Measurements from ENCODE around the gene SEMA5A.

Gene SEMA5A

DNA sequence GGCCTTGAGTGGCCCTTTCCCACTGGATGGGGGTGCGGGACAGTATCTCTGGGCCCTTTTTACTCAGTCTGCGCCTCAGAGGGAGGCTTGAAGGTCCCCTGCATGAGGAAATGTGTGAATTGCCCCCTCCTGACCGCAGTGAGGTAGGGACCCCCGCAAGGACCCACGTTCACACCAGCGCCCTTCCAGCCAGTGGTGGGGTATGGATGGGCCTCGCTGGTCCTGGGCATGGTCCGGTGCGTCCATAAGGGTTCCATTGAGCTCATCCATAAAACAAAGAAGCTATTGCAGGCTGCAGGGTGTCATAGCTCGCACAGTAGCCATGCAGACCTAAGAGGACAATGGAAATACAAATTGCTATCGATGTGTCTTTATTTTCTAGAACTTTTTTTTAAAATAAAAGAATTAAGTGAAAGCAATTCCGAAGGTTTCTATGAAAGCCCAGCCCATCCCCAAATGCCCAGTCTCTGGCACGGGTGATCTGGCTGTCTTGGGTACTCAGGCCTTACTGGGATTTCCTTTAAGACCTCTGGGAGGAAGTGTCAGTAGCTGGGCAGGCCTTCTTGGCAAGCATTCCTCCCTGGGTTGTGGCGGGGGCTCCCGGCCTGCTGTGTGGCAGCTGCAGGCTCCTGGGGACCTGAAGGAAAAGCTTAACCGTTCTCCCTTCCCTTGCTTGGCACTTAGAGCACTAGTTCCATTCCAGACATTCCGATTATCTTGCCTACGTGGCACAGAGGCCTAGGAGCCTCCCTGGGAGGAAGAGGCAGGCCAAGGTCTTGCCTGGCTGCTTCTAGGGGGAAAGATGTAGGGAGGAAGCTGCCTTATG, 1.5 kb upstream of the SEMA5A start:
- peak; percentile 88 for DNase-seq

DNA sequence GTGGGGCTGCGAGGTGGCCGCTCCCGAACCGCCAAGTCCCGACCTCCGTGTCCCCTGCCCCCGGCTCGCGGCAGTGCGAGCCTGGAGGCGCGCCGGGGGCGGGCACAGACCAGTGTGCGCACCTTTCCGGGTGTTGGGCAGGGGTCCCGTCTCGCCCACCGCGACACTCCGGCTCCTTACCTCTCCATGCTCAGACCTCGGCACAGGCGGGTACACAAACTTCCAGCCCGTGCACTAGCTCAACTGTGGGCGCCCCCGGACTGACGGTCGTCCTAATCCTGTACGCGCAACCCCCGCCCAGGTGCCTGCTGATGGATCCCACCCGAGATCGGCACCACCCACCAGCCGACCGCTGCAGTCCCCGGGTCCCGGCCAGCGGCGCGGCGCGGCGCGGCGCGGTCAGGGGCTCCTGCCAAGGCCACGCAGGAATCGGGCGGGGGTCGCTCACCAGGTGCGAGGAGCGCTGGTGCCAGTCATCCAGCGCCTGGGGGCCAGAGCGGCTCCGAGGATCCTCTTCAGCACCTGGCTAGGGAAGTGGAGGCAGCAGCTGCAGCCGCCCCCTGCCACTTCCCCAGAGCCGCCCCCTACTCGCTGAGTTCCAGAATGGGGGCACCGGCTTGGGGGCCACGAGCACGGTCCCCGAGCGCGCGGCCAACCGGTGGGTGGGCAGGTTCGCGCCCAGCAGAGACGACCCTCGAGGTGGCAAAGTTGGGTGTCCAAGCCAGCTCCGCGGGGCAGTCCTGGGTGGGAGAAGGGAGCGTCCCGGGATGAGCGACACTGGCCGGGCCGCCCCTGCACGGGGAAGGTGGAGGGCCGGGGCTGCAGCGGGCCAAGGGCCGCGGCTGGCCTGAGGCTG, 511 bp downstream of the SEMA5A start:
- DNase-seq: no peak

DNA sequence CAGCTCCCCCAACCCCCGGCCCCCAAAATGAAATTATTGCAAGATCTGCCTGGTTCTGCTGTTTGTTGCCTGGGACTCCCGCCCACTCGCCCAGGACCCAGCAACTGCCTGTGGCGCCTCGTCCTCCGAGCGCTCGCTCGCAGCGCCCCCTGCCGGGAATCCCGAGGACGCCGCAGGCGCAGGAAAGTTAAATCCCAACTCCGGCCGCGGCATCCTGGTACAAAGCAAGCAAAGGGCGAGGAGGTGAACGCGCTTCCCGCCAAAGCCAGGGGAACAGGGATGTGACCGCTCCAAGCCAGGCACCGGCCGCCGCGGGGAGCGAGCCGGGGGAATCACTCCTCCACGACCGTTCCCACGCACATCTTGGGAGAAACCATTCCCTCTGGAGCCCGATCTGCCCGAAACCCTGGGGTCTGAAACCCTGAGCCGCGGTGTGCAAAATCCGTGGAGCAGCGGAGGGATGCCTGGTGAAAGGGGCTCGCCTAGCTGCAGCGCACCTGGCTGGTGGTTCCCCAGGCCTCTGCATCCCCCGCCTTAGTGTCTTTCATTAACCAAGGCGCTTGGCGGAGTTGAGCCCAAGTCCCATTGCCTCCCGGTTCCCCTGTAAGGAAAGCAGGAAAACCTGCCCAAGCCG, 1.3 kb downstream of the SEMA5A start:
- peak; percentile 75 for DNase-seq

DNA sequence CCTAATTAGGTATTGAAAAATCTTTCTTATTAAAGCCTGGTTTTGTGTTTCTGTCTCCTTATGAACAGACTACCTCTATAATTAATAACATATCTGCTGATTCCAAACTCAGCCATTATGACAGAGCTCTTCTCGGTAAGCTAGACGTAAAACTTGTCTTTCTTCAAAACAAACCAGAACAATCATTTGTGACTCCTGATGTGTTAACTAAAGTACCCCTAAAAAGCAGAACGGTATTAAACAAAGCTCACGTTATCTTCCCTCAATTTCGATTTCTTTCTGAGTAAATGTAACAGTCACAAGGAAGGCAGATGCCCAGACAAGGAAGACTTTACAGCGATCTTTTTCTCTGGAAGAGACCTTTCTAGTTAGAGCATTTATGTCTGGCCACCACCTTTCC, 1.8 kb downstream of the SEMA5A start:
- no peak for DNase-seq

DNA sequence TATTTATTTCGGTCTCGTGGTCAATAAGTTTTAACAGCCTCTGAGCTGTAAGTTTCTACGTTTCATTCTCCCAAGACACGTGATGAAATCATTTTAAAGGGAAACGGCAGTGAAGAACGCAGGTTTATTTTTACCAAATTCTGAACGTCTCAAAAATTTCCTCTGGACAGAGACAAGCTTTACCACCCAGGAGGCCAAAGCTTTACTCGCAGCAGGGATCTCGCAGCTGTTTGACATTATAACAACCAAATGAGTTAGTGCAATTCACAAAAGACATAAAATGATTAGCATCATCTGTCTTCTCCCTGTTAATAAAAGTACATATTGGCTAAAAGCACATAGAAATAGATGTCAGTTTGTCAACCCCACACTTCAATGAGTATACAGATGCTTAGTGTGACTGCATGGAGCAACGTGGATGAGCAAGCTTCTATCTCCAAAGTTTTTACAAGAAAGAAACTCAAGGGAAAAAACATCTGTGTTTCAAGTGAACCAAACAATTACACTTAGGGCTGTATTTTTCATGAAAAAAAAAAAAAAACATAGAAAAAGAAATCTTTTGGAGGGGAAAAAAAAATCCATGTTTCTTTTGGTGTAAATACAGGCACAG, 2.5 kb downstream of the SEMA5A start:
- DNase-seq: peak; percentile 50

DNA sequence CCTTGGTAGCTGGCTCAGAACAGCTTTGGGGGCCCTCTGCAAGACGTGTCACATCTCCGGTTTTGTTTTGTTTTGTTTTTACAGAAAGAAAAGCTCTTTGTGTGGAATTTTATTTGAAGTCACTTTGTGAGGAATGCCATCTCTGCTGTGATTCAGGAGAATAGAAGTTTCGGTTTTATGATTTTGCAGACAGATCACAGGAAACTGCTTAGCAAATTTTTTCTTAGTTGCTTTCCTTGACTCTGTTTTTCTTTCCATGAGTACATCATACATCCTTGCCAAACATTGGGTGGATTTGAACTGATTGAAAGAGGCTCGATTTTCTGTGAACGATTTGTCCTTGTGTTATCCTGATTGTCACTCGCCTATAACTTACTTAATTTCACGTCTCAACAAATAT, 5.1 kb downstream of the SEMA5A start:
- peak; percentile 61 for DNase-seq

DNA sequence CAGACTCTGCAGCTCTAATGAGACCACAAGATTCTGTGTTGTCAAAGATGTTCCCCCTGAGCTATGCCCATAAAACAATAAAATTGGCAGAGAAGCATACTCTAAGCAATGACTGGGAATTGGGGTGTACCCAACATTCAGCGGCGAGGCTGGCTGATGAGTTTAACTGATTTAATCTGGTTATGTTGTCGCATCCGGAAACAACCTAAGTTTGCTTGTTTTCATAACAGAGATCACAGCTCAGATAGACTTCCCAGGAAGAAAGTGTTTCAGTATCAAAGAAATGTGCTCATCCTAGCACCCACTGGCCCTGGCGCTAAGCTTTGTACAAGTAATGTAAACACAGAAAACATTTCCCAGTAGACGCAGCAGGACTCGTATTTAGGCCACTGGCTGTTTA, 7.4 kb downstream of the SEMA5A start:
- no peak for DNase-seq

DNA sequence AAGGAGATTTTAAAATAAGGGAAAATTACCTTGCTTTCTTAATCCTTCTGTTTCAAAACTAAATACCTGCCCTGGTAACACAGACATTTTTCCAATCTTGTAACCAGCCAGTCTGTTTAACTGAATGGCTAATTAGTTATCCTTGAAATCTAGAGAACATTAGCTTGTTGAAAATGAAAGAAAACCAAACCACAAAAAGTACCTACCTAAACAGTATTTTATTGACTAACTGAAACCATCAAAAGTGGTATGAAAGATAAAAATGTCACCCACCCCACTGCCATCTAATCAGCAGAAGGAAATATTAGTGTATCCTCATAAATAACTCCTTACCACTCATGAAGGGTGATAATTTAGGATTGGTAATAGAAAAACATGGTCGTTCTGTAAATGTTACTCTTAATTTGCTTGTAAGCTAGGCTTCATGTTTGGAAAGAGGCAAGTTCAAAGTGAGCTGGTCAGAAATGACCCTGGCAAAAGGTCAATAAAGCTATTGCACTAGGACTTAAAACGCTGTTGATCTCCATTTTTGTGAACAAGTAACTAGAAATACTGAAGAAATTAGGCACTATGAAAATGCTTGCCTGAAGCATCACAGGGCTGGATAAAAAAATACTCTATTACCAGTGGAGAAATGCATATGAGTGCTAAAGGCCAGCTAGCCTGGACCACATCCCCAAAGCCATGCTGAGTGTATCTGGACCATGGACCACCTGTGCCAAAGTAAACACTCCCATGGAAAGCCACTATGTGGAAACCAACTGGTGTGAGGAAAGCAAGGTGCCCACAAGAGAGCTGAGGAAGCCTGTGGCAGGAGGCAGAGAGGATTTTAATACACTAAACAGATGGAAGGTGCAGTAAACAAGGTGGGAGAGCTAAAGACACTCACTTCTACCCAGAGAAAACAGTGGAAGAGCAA, 8.4 kb downstream of the SEMA5A start:
- DNase-seq: no peak

DNA sequence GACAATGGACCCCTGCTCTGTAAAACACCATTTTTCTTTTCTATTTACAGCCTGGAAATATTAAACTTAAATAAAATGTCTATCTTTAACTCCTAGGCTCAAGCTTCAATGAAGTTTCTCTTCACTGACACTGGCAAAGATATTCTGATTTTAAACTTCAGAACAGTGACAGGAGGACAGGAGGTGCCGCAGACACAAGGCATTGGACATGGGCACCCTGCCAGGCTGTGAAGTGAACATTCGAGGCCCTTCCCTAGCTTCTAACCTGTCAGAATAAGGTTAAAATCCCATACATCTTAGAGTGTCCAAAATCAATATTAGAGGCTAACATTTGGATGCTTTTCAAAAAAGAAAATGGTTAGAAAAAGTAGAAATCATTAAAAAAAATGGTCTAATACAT, 9.2 kb downstream of the SEMA5A start:
- no peak for DNase-seq

DNA sequence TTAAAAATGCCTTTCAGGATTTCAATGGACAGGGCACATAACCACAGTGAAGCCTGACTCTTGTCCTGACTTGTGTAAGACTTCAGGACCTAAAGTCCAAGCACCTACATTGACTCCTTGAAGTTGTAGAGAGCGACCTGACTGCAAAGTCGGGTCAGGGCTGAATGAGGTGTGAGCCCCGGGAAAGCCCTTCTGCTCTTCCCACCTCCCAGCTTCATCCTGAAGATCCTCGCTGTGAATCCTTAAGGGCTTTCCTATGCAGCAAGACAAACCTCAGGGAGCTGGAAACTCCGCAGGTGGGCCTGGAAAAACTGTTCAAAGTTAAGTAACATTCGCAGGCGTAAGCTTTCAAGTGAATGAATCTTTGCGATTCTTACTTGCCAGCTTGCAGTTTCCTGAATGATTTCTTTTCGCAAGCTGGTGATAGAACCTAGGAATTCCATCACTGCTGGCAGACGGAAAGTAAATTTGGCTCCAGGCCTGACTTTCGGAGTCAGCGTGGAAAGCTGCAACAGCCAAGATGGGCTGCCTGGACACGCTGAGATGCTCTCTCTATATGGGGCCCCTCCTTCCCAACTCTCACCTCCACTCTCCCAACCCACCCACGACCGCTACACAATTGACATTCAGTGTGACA, 10.9 kb downstream of the SEMA5A start:
- peak; percentile 22 for DNase-seq

DNA sequence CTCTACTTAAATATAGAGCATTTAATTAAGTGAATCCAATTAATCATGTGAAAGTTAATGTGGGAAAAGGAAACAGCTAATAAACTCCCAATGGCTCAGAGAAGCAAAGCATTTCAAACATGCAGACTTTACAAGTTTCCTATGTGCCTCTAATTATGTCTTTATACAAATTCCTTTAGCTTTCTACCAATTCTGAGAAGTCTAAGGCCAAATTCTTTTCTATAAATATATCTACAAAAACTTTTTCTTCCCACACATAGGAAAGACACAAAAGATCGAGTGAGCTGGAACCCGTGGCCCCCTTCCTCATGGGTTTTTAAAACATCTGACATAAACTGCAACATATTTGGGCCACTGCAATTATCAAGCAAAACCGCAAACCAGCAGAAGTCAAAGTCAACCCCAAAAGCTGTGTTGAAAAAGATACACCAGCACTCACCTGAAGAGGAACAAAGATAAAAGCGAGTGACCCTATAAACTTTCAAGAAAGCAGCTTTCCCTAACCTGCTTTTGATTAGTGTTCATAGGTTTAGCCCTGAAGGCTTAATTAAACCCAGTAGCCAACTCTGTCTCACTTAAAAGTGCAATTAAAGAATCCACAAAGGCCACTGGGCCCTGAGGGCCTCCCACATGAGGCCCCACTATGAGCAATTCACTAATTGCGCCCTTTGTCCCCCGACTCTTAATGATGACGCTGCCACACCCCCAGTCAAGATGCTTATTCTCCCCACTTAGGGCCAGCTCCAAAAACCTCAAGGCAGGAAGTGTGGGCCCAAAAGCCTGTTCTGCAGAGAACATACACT, 12.1 kb downstream of the SEMA5A start:
- DNase-seq: peak; percentile 39

DNA sequence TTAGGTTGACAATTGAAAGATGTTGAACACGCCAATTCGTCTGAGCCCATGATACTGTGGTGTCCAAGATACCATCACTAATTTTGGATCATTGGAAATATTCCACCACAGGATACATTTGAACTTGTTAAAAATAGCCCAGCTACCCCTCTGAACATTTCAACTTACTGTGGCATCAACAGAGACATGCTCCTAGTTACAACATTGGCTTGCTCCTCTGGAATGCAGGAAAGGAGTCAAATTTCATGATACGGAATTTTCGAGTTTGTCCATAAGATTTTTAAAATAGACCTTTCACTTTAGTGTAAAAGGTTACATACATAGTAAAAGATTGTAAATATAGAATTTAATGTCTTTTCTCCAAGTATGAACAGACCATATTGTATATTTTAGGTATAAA, 12.8 kb downstream of the SEMA5A start:
- DNase-seq: peak; percentile 37

DNA sequence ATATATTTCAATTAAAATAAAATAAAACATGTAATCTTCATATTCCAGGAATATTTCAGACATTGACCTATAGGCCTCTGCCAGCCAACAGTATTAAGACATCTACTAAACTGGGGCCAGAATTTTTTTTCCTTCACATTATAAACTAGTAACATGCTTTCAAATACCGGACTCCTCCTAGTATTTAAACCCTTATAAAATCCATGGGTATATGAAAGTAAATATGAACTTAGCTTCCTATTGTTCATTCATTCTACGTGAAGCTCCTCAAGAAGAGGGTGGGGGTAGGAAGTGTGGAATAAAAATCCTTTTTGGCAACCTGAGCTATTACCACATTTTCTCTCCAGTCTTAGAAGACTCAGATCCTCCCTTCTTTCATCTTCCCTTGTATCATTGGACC, 16.4 kb downstream of the SEMA5A start:
- DNase-seq: no peak

DNA sequence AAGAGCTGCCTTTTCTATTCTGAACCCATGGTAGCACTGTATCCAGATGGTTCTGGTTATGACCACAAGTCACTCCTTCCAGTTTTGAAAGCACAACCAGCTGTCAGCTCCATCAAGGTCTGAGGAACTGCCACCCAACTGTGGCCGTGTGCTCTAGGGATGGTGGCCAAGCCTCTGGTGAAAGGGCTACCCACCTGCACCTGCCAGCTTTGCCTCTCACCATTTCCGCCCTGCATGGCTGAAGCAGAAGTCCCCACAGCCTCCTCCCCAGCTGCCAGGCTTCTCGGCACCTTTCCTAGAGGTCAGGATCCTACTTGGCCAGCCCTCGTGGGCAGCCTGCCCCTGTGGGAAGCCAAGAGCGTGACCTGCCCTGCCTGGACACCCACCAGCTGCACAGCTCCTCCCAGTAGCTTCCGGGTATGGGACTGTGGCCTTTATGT, 16.8 kb downstream of the SEMA5A start:
- no peak for DNase-seq

DNA sequence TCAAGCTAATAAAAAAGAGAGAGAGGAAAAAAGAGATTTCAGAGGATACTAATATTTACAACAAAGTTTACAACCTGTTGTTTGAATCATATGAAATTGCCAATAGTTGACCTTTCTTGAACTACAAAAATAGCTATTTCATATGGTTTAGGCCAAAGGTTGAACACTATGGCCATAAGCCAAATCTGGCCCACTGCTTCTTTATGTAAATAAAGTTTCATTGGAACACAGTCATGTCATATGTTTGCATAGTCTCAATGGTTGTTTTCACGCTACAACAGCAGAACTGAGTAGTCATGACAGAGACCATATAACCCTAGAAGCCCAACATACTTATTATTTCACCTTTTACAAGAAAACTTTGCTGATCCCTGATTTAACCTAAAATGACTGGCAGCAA, 20.9 kb downstream of the SEMA5A start:
- DNase-seq: no peak

DNA sequence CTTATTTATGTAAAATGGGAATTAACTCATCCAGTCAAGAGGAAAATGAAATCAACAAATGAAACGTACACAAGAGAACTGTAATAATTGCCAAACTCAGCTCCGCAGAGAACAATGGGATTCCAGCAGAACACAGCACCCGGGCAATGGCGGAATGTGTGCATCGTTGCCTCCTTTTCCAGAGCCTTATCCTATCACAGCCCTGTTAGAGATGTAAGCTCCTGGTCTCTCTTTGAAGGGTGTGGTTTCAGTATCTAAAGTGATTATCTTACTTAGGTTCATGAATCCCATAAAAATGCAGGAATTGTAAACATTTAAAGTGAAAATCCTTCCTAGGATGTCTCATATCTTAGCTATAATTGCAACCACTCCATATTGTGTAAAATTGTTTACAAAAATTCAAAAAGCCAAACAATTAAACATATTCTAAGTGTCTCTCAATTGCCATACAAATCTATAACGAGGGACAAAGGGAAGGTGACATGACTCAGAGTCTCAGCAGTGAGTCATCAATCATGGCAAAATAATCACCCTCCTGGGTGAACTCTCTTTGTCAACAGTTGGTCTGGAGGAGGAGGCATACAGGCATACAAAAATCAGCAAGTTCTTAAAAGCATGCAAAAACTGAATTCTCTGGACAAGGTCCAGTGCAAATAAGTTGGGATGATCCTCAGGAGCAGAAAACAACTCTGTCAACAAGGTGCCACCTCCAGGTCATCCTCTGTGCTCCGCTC, 22.6 kb downstream of the SEMA5A start:
- no peak for DNase-seq

DNA sequence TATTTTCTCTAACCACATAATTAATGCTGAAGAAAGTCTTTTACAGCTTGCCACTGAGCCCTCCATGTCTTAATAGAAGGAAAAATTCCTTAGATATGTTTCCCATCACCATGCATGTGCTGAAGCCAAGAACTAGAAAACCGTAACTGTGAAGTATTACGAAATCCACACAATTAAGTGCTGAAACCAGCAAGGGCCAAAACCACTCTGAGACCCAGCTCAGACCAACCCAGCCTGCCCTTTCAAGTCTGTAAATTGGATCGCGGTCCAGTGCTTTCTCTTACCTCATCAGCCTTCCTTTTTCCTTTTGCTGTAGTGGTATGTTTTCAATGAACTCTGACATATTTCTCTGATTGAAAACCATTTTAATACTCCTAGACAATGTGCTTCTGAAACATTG, 26.3 kb downstream of the SEMA5A start:
- peak; percentile 69 for DNase-seq

DNA sequence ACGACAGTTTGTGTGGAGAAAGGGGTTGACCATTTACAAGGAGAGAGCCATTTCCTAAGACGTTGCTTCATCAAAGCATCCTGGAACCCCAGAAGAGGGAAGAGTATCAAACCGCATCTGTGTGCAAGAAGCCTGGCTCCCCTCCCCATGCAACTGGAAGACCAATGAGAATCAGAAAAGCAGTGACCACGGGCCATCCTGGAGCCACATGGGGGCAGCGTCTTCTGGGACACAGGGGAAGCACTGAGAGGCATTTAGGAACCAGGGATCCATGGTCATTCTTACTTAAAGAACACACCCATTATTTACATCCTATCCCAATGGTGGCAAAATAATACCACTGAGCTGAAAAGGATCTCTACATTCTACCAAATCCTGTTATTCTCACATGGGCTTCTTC, 29.3 kb downstream of the SEMA5A start:
- no peak for DNase-seq

DNA sequence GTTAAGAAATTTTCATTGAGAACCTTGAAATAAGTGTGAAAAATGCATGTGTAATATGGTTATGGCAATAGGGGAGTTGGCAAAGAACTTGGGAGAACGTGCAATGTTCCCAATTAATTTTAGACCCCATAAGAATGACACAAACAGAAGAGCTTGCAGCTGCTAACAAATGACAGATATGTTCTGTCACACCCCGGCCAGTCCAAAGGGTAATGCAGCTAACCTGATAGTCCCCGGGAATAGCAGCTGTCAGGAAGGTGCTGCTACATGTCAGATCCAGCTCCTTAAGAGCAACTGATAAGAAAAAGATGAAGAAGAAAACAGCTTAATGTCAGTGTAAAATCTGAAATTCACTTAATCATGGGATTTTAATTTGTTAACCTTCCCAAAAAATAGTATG, 30.4 kb downstream of the SEMA5A start:
- no peak for DNase-seq

DNA sequence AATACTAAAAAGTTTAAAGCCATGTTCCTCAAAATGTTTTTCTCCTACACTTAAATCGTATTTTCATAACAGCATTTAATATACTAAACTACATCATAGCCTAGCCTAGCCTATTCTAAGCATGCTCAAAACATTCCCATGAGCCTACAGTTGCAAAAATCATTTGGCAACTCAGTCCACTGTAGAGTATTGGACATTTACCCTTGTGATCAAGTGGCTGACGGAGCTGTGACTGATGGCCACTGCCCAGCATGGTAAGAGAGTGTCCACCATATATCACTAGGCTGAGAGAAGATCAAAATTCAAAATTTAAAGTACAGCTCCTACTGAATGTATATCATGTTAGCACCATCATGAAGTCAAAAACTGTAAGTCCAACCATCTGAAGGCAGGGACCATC, 30.9 kb downstream of the SEMA5A start:
- no peak for DNase-seq

Data from fibroblast of skin of abdomen (primary cell).